Osteoblast (primary cell): Measurements from ENCODE around the gene APBA2. TPM values are rescaled to one million over a fixed set of nuclear protein-coding genes. Genes with fewer than 3 reads are reported as not detected.

ENCODE experiments used
- DNase-seq: peaks from one replicate; pipeline ENCODE4 v3.0.0; 2011; ENCODE audit warnings: low spot score, mixed read lengths; ENCODE audit not compliant: insufficient read length; ENCODE audit errors: missing footprints
- H2AFZ ChIP-seq: 2 replicates; pipeline ENCODE4 v1.6.0; 2011; ENCODE audit warnings: mild to moderate bottlenecking, low read length
- H3K27ac ChIP-seq: 2 replicates; pipeline ENCODE4 v1.5.1; 2011; ENCODE audit warnings: mild to moderate bottlenecking, low read depth, low read length, moderate library complexity
- H3K27me3 ChIP-seq: 2 replicates; pipeline ENCODE4 v1.6.0; 2012; ENCODE audit warnings: mild to moderate bottlenecking, control low read depth, inconsistent platforms, low read length, moderate library complexity; ENCODE audit not compliant: insufficient read depth
- H3K36me3 ChIP-seq: 2 replicates; pipeline ENCODE4 v1.5.1; 2011; ENCODE audit warnings: mild to moderate bottlenecking, low read length, control low read depth, moderate library complexity; ENCODE audit not compliant: insufficient read depth
- H3K4me1 ChIP-seq: 2 replicates; pipeline ENCODE4 v1.5.1; 2011; ENCODE audit warnings: mild to moderate bottlenecking, low read length, control low read depth, moderate library complexity; ENCODE audit not compliant: insufficient read depth
- H3K4me2 ChIP-seq: 2 replicates; pipeline ENCODE4 v1.6.0; 2011; ENCODE audit warnings: mild to moderate bottlenecking, low read length; ENCODE audit not compliant: insufficient read depth
- H3K4me3 ChIP-seq: fragments of 200-600 bp; sonication (generic); 3 replicates; pipeline ENCODE4 v1.5.1; 2012; ENCODE audit warnings: mild to moderate bottlenecking, low read length, inconsistent platforms; ENCODE audit not compliant: insufficient read depth
- H3K79me2 ChIP-seq: 2 replicates; pipeline ENCODE4 v1.6.0; 2012; ENCODE audit warnings: mild to moderate bottlenecking, low read length, control low read depth, inconsistent platforms; ENCODE audit not compliant: insufficient read depth
- H3K9me3 ChIP-seq: 2 replicates; pipeline ENCODE4 v1.5.1; 2011; ENCODE audit warnings: low read depth, low read length, control low read depth
- H4K20me1 ChIP-seq: 2 replicates; pipeline ENCODE4 v1.6.0; 2012; ENCODE audit warnings: mild to moderate bottlenecking, low read length, control low read depth; ENCODE audit not compliant: insufficient read depth
- CTCF ChIP-seq: IDR thresholded peaks from 2 replicates; pipeline ENCODE4 v1.5.1; 2011; ENCODE audit warnings: mild to moderate bottlenecking, low read depth, low read length, moderate library complexity; ENCODE audit errors: extremely low read depth
- total RNA-seq: library from RNA; depleted of rRNA; stranded (reverse); fragments of >200 nt; gene quantifications from 2 replicates; pipeline ENCODE4 v1.2.3, GENCODE V29; 2012

The APBA2 gene
- total RNA-seq, 1 donor = 6.2 TPM

- Histone ChIP-seq H3K79me2 (no peaks in the 10 kb centered on the region), H3K4me2 (no peak overlapping the region), H3K4me3 (no peak overlapping the region), H3K27ac (no peak overlapping the region), H2AFZ (no peak overlapping the region), H3K4me1 (no peaks in the 10 kb centered on the region), H3K9me3 (no peaks in the 10 kb centered on the region), H4K20me1 (no peaks in the 10 kb centered on the region), H3K36me3 (no peaks in the 10 kb centered on the region), H3K27me3 (no peaks in the 10 kb centered on the region)
- DNase-seq = no peak
- no peak for TF ChIP-seq CTCF
These were observed 180.5 kb downstream of the APBA2 start for GRCh38 chr15:29066310-29066709.

GRCh38 chr15:29066838-29067237, 181.1 kb downstream of the APBA2 start:
- no peaks in the 10 kb centered on the region for H3K79me2 ChIP-seq
- H3K36me3 ChIP-seq = no peaks in the 10 kb centered on the region
- H3K4me3 ChIP-seq = no peak overlapping the region
- DNase-seq = no peak
- TF ChIP-seq CTCF = no peak
- no peaks in the 10 kb centered on the region for H3K27me3 ChIP-seq
- no peak overlapping the region for H2AFZ ChIP-seq
- no peak overlapping the region for H3K4me2 ChIP-seq
- H3K27ac ChIP-seq = no peak overlapping the region
- no peaks in the 10 kb centered on the region for H3K4me1 ChIP-seq
- H4K20me1 ChIP-seq = no peaks in the 10 kb centered on the region
- no peaks in the 10 kb centered on the region for H3K9me3 ChIP-seq

- Histone ChIP-seq H3K27me3 (no peaks in the 10 kb centered on the region), H2AFZ (no peak overlapping the region), H3K9me3 (no peaks in the 10 kb centered on the region), H3K79me2 (no peaks in the 10 kb centered on the region), H3K27ac (no peak overlapping the region), H3K36me3 (no peaks in the 10 kb centered on the region), H3K4me3 (no peak overlapping the region), H3K4me2 (no peak overlapping the region), H4K20me1 (no peaks in the 10 kb centered on the region), H3K4me1 (no peaks in the 10 kb centered on the region)
- TF ChIP-seq CTCF = no peak
- DNase-seq = no peak
These were observed 182.2 kb downstream of the APBA2 start for GRCh38 chr15:29067949-29068348.

- Histone ChIP-seq H2AFZ (no peak overlapping the region), H3K27me3 (no peaks in the 10 kb centered on the region), H3K4me3 (peak overlapping the region; percentile 2), H3K4me2 (peak overlapping the region; percentile 39), H4K20me1 (no peaks in the 10 kb centered on the region), H3K9me3 (no peaks in the 10 kb centered on the region), H3K4me1 (no peaks in the 10 kb centered on the region), H3K36me3 (no peaks in the 10 kb centered on the region), H3K79me2 (no peaks in the 10 kb centered on the region), H3K27ac (no peak overlapping the region)
- DNase-seq = no peak
- TF ChIP-seq CTCF = no peak
These were observed 184.9 kb downstream of the APBA2 start for GRCh38 chr15:29070471-29071231.
